Stomach (tissue), 9 donors: Measurements from ENCODE around the gene CFHR5. TPM values are rescaled to one million over a fixed set of nuclear protein-coding genes. Genes with fewer than 3 reads are reported as not detected.

Experiments used
- DNase-seq, 2 donors: peaks; one replicate each; pipeline versions ENCODE4 v3.0.0 to v3.0.0-alpha.2; 2013 to 2019
- H3K27ac ChIP-seq, 5 donors: fragments of 200-600 bp in 4 of 5; sonication (generic) in 4 of 5; one replicate each; pipeline ENCODE4 v1.5.1; 2013 to 2019; ENCODE audit warnings: mild to moderate bottlenecking in 1 of 5, moderate library complexity in 1 of 5
- H3K27me3 ChIP-seq, 3 donors: fragments of 200-600 bp; sonication (generic); one replicate each; pipeline ENCODE4 v1.5.1; 2017 to 2019; ENCODE audit warnings: mixed run types in 1 of 3
- H3K36me3 ChIP-seq, 4 donors: fragments of 200-600 bp; sonication (generic); 1 replicate in 3 of 4; 2 replicates in 1 of 4; pipeline ENCODE4 v1.5.1; 2016 to 2019
- H3K4me1 ChIP-seq, 4 donors: fragments of 200-600 bp; sonication (generic); one replicate each; pipeline ENCODE4 v1.5.1; 2016 to 2019
- H3K4me3 ChIP-seq, 4 donors: fragments of 200-600 bp; sonication (generic) in 3 of 4; one replicate each; pipeline ENCODE4 v1.5.1; 2016 to 2019; ENCODE audit warnings: mild to moderate bottlenecking in 1 of 4
- H3K9me3 ChIP-seq, 4 donors: fragments of 200-600 bp; sonication (generic); one replicate each; pipeline ENCODE4 v1.5.1; 2016 to 2019
- CTCF ChIP-seq, 7 experiments: fragments of 450-650 bp in 4 of 7; fragments of 200-600 bp in 3 of 7; sonication (generic) in 3 of 7; IDR thresholded peaks; one replicate each; pipeline ENCODE4 v1.5.1; 2016 to 2019; ENCODE audit warnings: antibody characterized with exemption in 7 of 7, control low read depth in 2 of 7, mild to moderate bottlenecking in 1 of 7
- EP300 ChIP-seq: sonication (generic); formaldehyde crosslinking; IDR thresholded peaks from one replicate; pipeline ENCODE4 v1.6.1; 2017; ENCODE audit warnings: antibody characterized with exemption
- POLR2A ChIP-seq, 4 donors: fragments of 450-650 bp; IDR thresholded peaks; one replicate each; pipeline ENCODE4 v1.6.1; 2016; ENCODE audit warnings: antibody characterized with exemption in 4 of 4, control low read depth in 2 of 4, mild to moderate bottlenecking in 1 of 4, moderate library complexity in 1 of 4
- POLR2AphosphoS5 ChIP-seq, 3 donors: sonication (generic); formaldehyde crosslinking; IDR thresholded peaks; one replicate each; pipeline ENCODE4 v1.6.1; 2016; ENCODE audit warnings: antibody characterized with exemption in 3 of 3
- WGBS, 5 donors: extraction: QIAGEN DNeasy Blood & Tissue Kit in 3 of 5; methylation state at CpG; one replicate each; pipeline versions ENCODE4 v1.1.5 to v1.1.7; 2013 to 2018; 5-methylcytosine and 5-hydroxymethylcytosine counted together
- intact Hi-C: fragments of 100-400 bp; cut with DNase I; formaldehyde crosslinking; loops from one replicate; pipeline ENCODE4 v1.15.1; 2023; ENCODE audit warnings: low total_unique reads
- polyA plus RNA-seq, 3 donors: library from polyadenylated mRNA; stranded (reverse); fragments of 200-250 nt; gene quantifications; one replicate each; pipeline ENCODE4 v1.2.3, GENCODE V29; 2013
- total RNA-seq, 5 donors: library from RNA; depleted of rRNA; stranded (reverse); fragments of >200 nt; gene quantifications; one replicate each; pipeline versions ENCODE4 v1.1.0 to v1.2.3, GENCODE V29; 2014 to 2016
- donor health status: healthy with polysubstance abuse.
- donor health status: Bipolar disorder and iron deficiency.
- donor health status: healthy.

The CFHR5 gene
- total and polyA plus RNA-seq, 8 donors, result not detected

- no peaks in the 10 kb centered on the region for H3K4me1 ChIP-seq
- H3K27me3 ChIP-seq, result no peaks in the 10 kb centered on the region
- no peak for DNase-seq
- no peak for TF ChIP-seq EP300
- no peak for TF ChIP-seq POLR2A (IDR thresholded peaks at IDR 0.05)
- no peak for TF ChIP-seq CTCF (IDR thresholded peaks at IDR 0.05)
- TF ChIP-seq POLR2AphosphoS5 (IDR thresholded peaks at IDR 0.05), result no peak
- 76 to 93% (median 85%) methylated on average over 1 of the region's 1 CpG for WGBS, 5 donors
- no peaks in the 10 kb centered on the region for H3K36me3 ChIP-seq
- intact Hi-C loops, result no loop called here
- no peak overlapping the region for H3K4me3 ChIP-seq
- H3K9me3 ChIP-seq, result peaks cover 0 to 9% (median 3%) of the 10 kb centered on the region in 4 donors
- H3K27ac ChIP-seq, result no peak overlapping the region
Observed at GRCh38 chr1:197011614-197012013, 34.3 kb downstream of the CFHR5 start.

GRCh38 chr1:197013234-197013633, 35.9 kb downstream of the CFHR5 start:
- no peaks in the 10 kb centered on the region for H3K36me3 ChIP-seq
- no peak overlapping the region for H3K4me3 ChIP-seq
- intact Hi-C loops, result no loop called here
- WGBS, 5 donors, result 83 to 88% (median 88%) methylated on average over 3 of the region's 3 CpGs
- no peak for DNase-seq
- no peaks in the 10 kb centered on the region for H3K27me3 ChIP-seq
- H3K27ac ChIP-seq, result no peak overlapping the region
- peaks cover 0 to 9% (median 3%) of the 10 kb centered on the region in 4 donors for H3K9me3 ChIP-seq
- TF ChIP-seq CTCF (IDR thresholded peaks at IDR 0.05) (no peak), EP300 (no peak), POLR2A (IDR thresholded peaks at IDR 0.05) (no peak), POLR2AphosphoS5 (IDR thresholded peaks at IDR 0.05) (no peak)
- no peaks in the 10 kb centered on the region for H3K4me1 ChIP-seq

GRCh38 chr1:197016751-197017150, 39.4 kb downstream of the CFHR5 start:
- 80 to 91% (median 85%) methylated on average over 1 of the region's 1 CpG for WGBS, 5 donors
- H3K27ac ChIP-seq, result no peak overlapping the region

GRCh38 chr1:197017558-197018146, 40.3 kb downstream of the CFHR5 start:
- DNase-seq, result peak in 1 of 2 donors; percentile 11
- intact Hi-C loops, result no loop called here
- Histone ChIP-seq H3K4me1 (no peaks in the 10 kb centered on the region), H3K9me3 (no peaks in the 10 kb centered on the region), H3K4me3 (no peak overlapping the region), H3K27ac (no peak overlapping the region), H3K36me3 (no peaks in the 10 kb centered on the region), H3K27me3 (no peaks in the 10 kb centered on the region)
- TF ChIP-seq POLR2AphosphoS5 (IDR thresholded peaks at IDR 0.05), result no peak
- TF ChIP-seq POLR2A (IDR thresholded peaks at IDR 0.05), result no peak
- no peak for TF ChIP-seq CTCF (IDR thresholded peaks at IDR 0.05)
- TF ChIP-seq EP300, result no peak
- WGBS, 5 donors, result 65 to 82% (median 75%) methylated on average over 8 of the region's 8 CpGs

More at GRCh38 chr1:197016751-197017150, 39.4 kb downstream of the CFHR5 start:
- no peaks in the 10 kb centered on the region for H3K36me3 ChIP-seq
- H3K9me3 ChIP-seq, result peaks cover 0 to 3% (median under 1%) of the 10 kb centered on the region in 4 donors
- no peaks in the 10 kb centered on the region for H3K4me1 ChIP-seq
- H3K4me3 ChIP-seq, result no peak overlapping the region
- intact Hi-C loops, result no loop called here
- no peak for DNase-seq
- H3K27me3 ChIP-seq, result no peaks in the 10 kb centered on the region
- TF ChIP-seq POLR2A (IDR thresholded peaks at IDR 0.05), result no peak
- no peak for TF ChIP-seq POLR2AphosphoS5 (IDR thresholded peaks at IDR 0.05)
- no peak for TF ChIP-seq EP300
- TF ChIP-seq CTCF (IDR thresholded peaks at IDR 0.05), result no peak
